Sigmoid colon (tissue), 7 donors: ENCODE measurements around the gene MED16. TPM values are rescaled to one million over a fixed set of nuclear protein-coding genes. Genes with fewer than 3 reads are reported as not detected.
A peak's percentile ranks its signal among the peaks of the same experiment; 100 is the strongest.

Experiments
- DNase-seq: peaks from one replicate; pipeline ENCODE4 v3.0.0-alpha.2; 2019
- H3K27ac ChIP-seq, 4 donors: fragments of 200-600 bp; sonication (generic); one replicate each; pipeline ENCODE4 v1.5.1; 2016 to 2019; ENCODE audit warnings: mild to moderate bottlenecking in 1 of 4
- H3K27me3 ChIP-seq, 3 donors: fragments of 200-600 bp; sonication (generic); one replicate each; pipeline ENCODE4 v1.5.1; 2019; ENCODE audit warnings: mild to moderate bottlenecking in 1 of 3
- H3K36me3 ChIP-seq, 4 donors: fragments of 200-600 bp; sonication (generic); one replicate each; pipeline ENCODE4 v1.5.1; 2016 to 2019
- H3K4me1 ChIP-seq, 4 donors: fragments of 200-600 bp; sonication (generic); one replicate each; pipeline ENCODE4 v1.5.1; 2017 to 2019
- H3K4me3 ChIP-seq, 4 donors: fragments of 200-600 bp; sonication (generic); one replicate each; pipeline ENCODE4 v1.5.1; 2017 to 2019; ENCODE audit warnings: mild to moderate bottlenecking in 2 of 4, moderate library complexity in 1 of 4
- H3K9me3 ChIP-seq, 4 donors: fragments of 200-600 bp in 3 of 4; sonication (generic) in 3 of 4; one replicate each; pipeline versions ENCODE4 v1.5.1 to v1.6.1; 2013 to 2019
- CTCF ChIP-seq, 4 experiments: fragments of 450-650 bp in 3 of 4; fragments of 200-600 bp in 1 of 4; IDR thresholded peaks; one replicate each; pipeline ENCODE4 v1.5.1; 2016 to 2019; ENCODE audit warnings: antibody characterized with exemption in 4 of 4, mild to moderate bottlenecking in 3 of 4, moderate library complexity in 2 of 4
- EP300 ChIP-seq, 4 donors: sonication (generic); formaldehyde crosslinking; IDR thresholded peaks; one replicate each; pipeline ENCODE4 v1.6.1; 2017; ENCODE audit warnings: antibody characterized with exemption in 4 of 4
- POLR2A ChIP-seq, 2 donors: fragments of 450-650 bp; IDR thresholded peaks; one replicate each; pipeline ENCODE4 v1.6.1; 2016; ENCODE audit warnings: antibody characterized with exemption in 2 of 2, mild to moderate bottlenecking in 2 of 2, moderate library complexity in 2 of 2
- POLR2AphosphoS5 ChIP-seq, 4 donors: sonication (generic); formaldehyde crosslinking; IDR thresholded peaks; one replicate each; pipeline ENCODE4 v1.6.1; 2017; ENCODE audit warnings: antibody characterized with exemption in 4 of 4
- WGBS, 2 donors: extraction: QIAGEN DNeasy Blood & Tissue Kit; methylation state at CpG; one replicate each; pipeline ENCODE4 v1.1.7; 2013; 5-methylcytosine and 5-hydroxymethylcytosine counted together
- intact Hi-C: fragments of 100-400 bp; cut with DNase I; formaldehyde crosslinking; loops from one replicate; pipeline ENCODE4 v1.15.1; 2023
- polyA plus RNA-seq, 3 donors: library from polyadenylated mRNA; stranded (reverse); fragments of 200-250 nt; gene quantifications; one replicate each; pipeline ENCODE4 v1.2.3, GENCODE V29; 2013
- total RNA-seq, 4 donors: library from RNA; depleted of rRNA; stranded (reverse); fragments of >200 nt; gene quantifications; one replicate each; pipeline ENCODE4 v1.1.0, GENCODE V29; 2016
- donor health status: healthy with polysubstance abuse.
- donor health status: Bipolar disorder and iron deficiency.
- donor health status: healthy.

MED16 gene
- total and polyA plus RNA-seq, 7 donors: 22.4 to 62.5 (median 33.2) TPM

GRCh38 chr19:927780-928401 lies 34.9 kb upstream of the MED16 start:
- Histone ChIP-seq H3K27ac (peak overlapping the region; percentile 83 to 93 (median 86)), H3K36me3 (peaks cover 0 to 6% (median 0%) of the 10 kb centered on the region in 4 donors), H3K9me3 (no peaks in the 10 kb centered on the region), H3K4me3 (peak overlapping the region; percentile 85 to 98 (median 91)), H3K4me1 (peaks cover 0 to 46% (median 31%) of the 10 kb centered on the region in 4 donors), H3K27me3 (no peaks in the 10 kb centered on the region)
- intact Hi-C loops: loop anchor here (10.0 kb wide), 2 partner anchors 177 to 247 kb away; partner anchors contain the start of genes GPX4 and SBNO2
- no peak for DNase-seq
- TF ChIP-seq POLR2AphosphoS5 (IDR thresholded peaks at IDR 0.05) (no peak), EP300 (IDR thresholded peaks at IDR 0.05) (no peak), CTCF (IDR thresholded peaks at IDR 0.05) (no peak), POLR2A (IDR thresholded peaks at IDR 0.05) (no peak)
- 69 to 78% methylated on average over 12 of the region's 12 CpGs for WGBS, 2 donors

GRCh38 chr19:927351-927779 lies 34.4 kb upstream of the MED16 start:
- 18 to 22% methylated on average over 15 of the region's 15 CpGs for WGBS, 2 donors
- Histone ChIP-seq H3K27me3 (no peaks in the 10 kb centered on the region), H3K27ac (peak overlapping the region; percentile 83 to 93 (median 86)), H3K4me3 (peak overlapping the region; percentile 85 to 98 (median 91)), H3K4me1 (peaks cover 0 to 41% (median 26%) of the 10 kb centered on the region in 4 donors), H3K36me3 (peaks cover 0 to 6% (median 0%) of the 10 kb centered on the region in 4 donors), H3K9me3 (no peaks in the 10 kb centered on the region)
- TF ChIP-seq POLR2A (IDR thresholded peaks at IDR 0.05) (no peak), CTCF (IDR thresholded peaks at IDR 0.05) (no peak), EP300 (IDR thresholded peaks at IDR 0.05) (no peak), POLR2AphosphoS5 (IDR thresholded peaks at IDR 0.05) (no peak)
- no peak for DNase-seq
- intact Hi-C loops: loop anchor here (10.0 kb wide), 2 partner anchors 177 to 247 kb away; partner anchors contain the start of genes GPX4 and SBNO2

- H3K9me3 ChIP-seq: no peaks in the 10 kb centered on the region
- WGBS, 2 donors: 1 to 2% methylated on average over 52 of the region's 52 CpGs
- intact Hi-C loops: loop anchor here (10.0 kb wide), 2 partner anchors 178 to 248 kb away; partner anchors contain the start of genes GPX4 and SBNO2
- TF ChIP-seq EP300 (IDR thresholded peaks at IDR 0.05): no peak
- TF ChIP-seq POLR2AphosphoS5 (IDR thresholded peaks at IDR 0.05): no peak
- TF ChIP-seq POLR2A (IDR thresholded peaks at IDR 0.05): no peak
- no peak for TF ChIP-seq CTCF (IDR thresholded peaks at IDR 0.05)
- H3K27me3 ChIP-seq: no peaks in the 10 kb centered on the region
- H3K27ac ChIP-seq: peak overlapping the region; percentile 83 to 93 (median 86)
- peak overlapping the region; percentile 85 to 98 (median 91) for H3K4me3 ChIP-seq
- DNase-seq: peak; percentile 93
- H3K4me1 ChIP-seq: peaks cover 0 to 37% (median 24%) of the 10 kb centered on the region in 4 donors
- peaks cover 0 to 6% (median 0%) of the 10 kb centered on the region in 4 donors for H3K36me3 ChIP-seq
These were observed 33.8 kb upstream of the MED16 start for GRCh38 chr19:926589-927350.

GRCh38 chr19:926323-926588 lies 33.3 kb upstream of the MED16 start:
- WGBS, 2 donors: 0% methylated on average over 21 of the region's 21 CpGs
- peaks cover 0 to 40% (median 26%) of the 10 kb centered on the region in 4 donors for H3K4me1 ChIP-seq
- no peak for DNase-seq
- peaks cover 0 to 3% (median 2%) of the 10 kb centered on the region in 3 donors for H3K27me3 ChIP-seq
- no peak for TF ChIP-seq POLR2A (IDR thresholded peaks at IDR 0.05)
- TF ChIP-seq EP300 (IDR thresholded peaks at IDR 0.05): no peak
- no peak for TF ChIP-seq CTCF (IDR thresholded peaks at IDR 0.05)
- TF ChIP-seq POLR2AphosphoS5 (IDR thresholded peaks at IDR 0.05): no peak
- H3K36me3 ChIP-seq: peaks cover 0 to 6% (median 0%) of the 10 kb centered on the region in 4 donors
- no peaks in the 10 kb centered on the region for H3K9me3 ChIP-seq
- peak overlapping the region; percentile 83 to 93 (median 86) for H3K27ac ChIP-seq
- intact Hi-C loops: loop anchor here (10.0 kb wide), 2 partner anchors 179 to 249 kb away; partner anchors contain the start of genes GPX4 and SBNO2
- H3K4me3 ChIP-seq: peak overlapping the region; percentile 85 to 98 (median 91)
